GM12865 (cell line): ENCODE data around the gene TMEM169.

Experiments used
- DNase-seq: peaks from one replicate; pipeline ENCODE4 v3.0.0; 2010; ENCODE audit warnings: low read depth
- H3K4me3 ChIP-seq: 2 replicates; pipeline ENCODE4 v1.5.1; 2011; ENCODE audit warnings: mild to moderate bottlenecking, low read depth, low read length, control low read depth
- CTCF ChIP-seq: IDR thresholded peaks from 2 replicates; pipeline ENCODE4 v1.5.1; 2011; ENCODE audit warnings: low read length, control low read depth, low read depth, inconsistent platforms; ENCODE audit not compliant: insufficient read depth; ENCODE audit errors: missing control alignments

The TMEM169 gene

DNA sequence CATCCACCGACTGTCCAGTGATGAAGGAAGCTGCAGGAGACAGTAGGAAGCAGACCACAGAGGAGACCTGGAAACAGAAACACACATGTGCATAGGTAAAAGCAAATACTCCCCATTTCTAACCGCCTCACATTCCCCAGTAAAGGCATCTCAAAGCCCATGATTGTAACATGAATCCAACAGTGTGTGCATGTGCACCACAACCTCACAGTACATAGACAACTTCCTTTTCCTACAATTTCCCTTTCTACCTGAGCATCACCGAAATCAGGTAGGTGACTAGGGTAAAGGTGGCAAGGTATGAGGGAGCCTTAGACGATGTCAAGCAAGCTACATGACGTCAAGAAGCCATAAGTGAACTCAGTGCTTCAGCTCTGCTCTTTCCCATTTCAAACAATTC, 37.8 kb upstream of the TMEM169 start:
- no peak for TF ChIP-seq CTCF
- H3K4me3 ChIP-seq = no peak overlapping the region
- no peak for DNase-seq

DNA sequence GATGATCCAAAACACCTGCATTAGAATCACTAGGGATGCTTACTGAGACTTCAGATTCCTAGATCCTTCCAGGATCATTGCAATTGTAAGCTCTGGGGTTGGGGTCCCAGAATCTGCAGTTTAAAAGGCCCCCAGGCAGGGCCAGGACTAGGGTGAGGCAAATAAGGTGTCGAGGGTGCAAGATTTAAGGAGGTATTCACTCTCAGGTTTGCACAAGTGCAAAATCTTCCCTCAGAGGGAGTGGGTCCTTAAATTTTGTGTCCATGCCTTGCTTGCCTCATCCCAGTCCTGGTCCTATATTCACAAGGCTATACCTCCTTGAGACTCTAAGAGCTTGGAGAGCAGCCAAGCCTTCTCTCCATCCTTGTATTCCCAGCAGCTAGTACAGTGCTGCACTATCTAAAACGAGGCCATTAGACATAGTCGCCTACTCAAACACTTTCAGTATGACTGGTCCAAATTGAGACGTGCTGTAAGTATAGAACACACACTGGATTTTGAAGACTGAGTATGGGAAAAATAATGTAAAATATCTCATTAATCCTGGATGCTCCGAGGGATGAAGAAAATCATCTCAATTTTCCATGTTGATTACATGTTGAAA, 36.7 kb upstream of the TMEM169 start:
- H3K4me3 ChIP-seq = no peak overlapping the region
- peak; percentile 43 for DNase-seq
- TF ChIP-seq CTCF = no peak

DNA sequence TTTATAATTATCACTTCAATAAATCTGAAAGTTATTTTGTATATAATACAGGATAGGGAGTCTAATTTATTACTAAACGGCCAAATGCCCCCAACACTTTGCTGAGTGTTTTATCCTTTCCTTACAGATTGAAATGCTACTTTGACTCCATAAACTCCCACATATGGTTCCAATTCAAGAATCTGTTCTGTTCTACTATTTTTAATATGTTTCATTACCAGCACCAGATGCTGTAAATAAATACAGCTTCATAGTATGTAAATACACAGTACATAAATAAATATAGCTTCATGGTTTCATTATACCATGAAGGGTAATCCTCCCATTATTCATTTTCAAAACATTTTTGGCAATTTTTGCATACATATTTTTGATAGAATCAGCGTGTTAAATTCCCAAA, 34.3 kb upstream of the TMEM169 start:
- DNase-seq = no peak
- H3K4me3 ChIP-seq = no peak overlapping the region
- TF ChIP-seq CTCF = no peak

DNA sequence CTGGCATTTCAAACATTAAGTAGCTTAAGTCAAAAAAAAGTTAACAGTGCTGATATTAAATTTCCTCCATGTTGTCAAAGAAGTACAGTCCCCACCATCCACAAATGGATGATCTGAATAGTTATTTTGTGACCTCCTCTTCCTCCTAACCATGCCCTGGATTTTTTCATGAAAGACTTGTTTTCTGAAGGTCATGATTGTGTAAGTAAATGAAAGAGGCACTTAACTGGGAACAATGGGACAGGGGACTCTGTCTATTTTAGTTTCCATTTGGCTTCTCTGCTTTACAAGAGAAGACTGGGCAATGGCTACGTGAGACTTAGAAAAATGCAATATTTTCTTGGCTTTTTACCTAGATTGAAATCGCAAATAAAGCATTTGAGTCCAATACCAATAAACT, 32.3 kb upstream of the TMEM169 start:
- TF ChIP-seq CTCF = no peak
- no peak for DNase-seq

DNA sequence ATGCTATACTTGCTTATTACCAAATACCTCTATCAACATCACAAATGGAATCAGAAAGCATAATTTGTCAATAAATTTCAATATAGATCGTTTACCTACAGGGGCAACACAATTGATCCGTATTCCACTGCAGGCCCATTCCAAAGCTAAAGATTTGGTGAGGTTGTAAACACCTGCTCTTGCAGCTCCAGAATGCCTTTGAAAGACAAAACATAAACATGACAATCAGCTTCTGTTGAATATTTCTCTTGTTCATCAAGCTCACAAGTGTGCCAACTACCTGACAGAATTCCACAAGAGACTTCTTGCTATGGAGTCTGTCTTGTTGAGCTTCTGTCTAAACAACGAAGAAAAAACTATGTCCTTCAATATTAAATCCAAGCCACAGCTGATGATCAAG, 30.4 kb upstream of the TMEM169 start:
- no peak for DNase-seq
- no peak overlapping the region for H3K4me3 ChIP-seq
- TF ChIP-seq CTCF = no peak

More for the DNA sequence above, 32.3 kb upstream of the TMEM169 start:
- no peak overlapping the region for H3K4me3 ChIP-seq

DNA sequence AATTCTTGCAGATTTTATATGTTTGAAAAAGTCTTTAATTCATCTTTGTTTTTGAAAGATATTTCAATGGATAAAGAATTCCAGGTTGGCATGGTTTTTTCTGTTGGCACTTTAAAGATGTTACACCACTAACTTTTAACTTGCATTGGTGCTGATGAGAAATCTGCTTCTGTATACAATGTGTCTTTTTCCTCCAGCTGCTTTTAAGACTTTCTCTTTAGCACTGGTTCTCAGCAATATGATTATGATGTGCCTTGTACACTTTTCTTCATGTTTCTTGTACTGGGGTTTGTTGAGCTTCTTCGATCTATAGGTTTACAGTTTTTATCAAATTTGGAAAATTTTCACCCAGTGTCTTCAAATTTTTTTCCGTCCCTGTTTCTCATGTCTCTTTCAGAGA, 29.3 kb upstream of the TMEM169 start:
- DNase-seq = no peak
- no peak overlapping the region for H3K4me3 ChIP-seq
- no peak for TF ChIP-seq CTCF

DNA sequence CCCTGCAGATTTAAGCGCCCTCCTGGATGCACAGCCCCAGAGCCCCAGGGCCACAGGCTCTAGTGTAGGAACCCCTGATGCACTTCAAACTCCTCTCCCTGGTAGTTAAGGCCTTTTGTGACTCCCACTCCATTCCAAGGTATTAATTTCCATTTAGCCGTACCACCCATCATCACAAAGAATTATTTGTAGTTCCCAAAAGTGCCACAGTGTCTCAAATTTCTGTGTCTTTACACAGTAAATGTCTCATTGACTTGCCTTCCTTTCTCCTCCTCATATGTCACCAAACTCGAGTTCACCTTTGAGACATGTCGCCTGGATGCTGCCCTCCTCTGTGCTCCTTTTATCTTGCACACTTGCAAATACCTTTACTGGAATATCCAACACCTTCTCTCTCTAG, 26.0 kb upstream of the TMEM169 start:
- no peak for DNase-seq
- no peak overlapping the region for H3K4me3 ChIP-seq
- no peak for TF ChIP-seq CTCF
